Bronchial epithelial cell (primary cell): ENCODE results near the gene WDFY4. TPM values are rescaled to one million over a fixed set of nuclear protein-coding genes. Genes with fewer than 3 reads are reported as not detected.

ENCODE experiments used
- DNase-seq: peaks from one replicate; pipeline ENCODE4 v3.0.0-alpha.2; 2010; ENCODE audit warnings: low read depth
- FAIRE-seq: peaks from 2 replicates; lab custom pipeline; 2011; peaks lifted over from hg19 to GRCh38; lab: Jason Lieb, UNC
- H3K27me3 ChIP-seq: 2 replicates; pipeline ENCODE4 v1.5.1; 2011; ENCODE audit warnings: low read length; ENCODE audit not compliant: control insufficient read depth, insufficient read depth
- H3K36me3 ChIP-seq: 2 replicates; pipeline ENCODE4 v1.5.1; 2011; ENCODE audit warnings: low read length; ENCODE audit not compliant: control insufficient read depth, insufficient read depth
- H3K4me3 ChIP-seq: 2 replicates; pipeline ENCODE4 v1.5.1; 2011; ENCODE audit warnings: mild to moderate bottlenecking, low read depth, low read length, control low read depth
- total RNA-seq: library from RNA; depleted of rRNA; stranded (reverse); fragments of >200 nt; gene quantifications from 2 replicates; pipeline ENCODE4 v1.2.1, GENCODE V29; 2014
- TF ChIP-seq, protein P1 (sequence below): IDR thresholded peaks from 2 replicates; pipeline ENCODE4 v1.5.1; 2011; ENCODE audit warnings: mild to moderate bottlenecking, moderate library complexity, low read length, control low read depth, inconsistent platforms; ENCODE audit not compliant: insufficient read depth, severe bottlenecking

WDFY4 gene
- total RNA-seq, 1 donor from 2014 or later, result under 0.01 TPM

DNA sequence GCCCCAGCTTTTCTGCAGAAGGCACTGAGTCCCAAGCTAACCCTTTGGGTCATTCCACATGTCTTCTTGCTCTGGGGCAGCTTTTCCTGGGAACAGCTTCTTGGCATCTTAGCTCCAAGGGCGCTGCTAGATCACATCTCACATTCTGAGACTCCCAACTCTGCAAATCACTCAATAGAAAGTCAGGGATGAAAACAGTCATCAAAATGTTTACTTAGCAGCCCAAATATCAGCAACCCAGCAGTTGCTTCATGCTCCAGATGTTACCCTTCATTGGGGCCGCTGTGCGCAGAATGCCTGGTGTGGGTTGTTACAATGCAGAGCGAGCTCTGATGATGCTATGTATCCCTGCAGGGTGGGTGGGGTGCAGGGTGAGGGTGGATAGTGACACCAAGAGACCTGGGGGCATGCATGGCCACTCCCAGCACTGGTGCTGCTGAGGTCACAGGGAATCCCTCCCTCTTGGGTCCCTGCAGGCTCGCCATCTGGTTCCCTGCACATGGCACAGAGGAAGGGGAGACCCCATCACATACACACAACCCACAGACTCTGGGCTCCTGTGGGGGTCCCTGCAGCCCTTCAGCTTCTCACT lies 19.0 kb downstream of the WDFY4 start:
- no peaks in the 10 kb centered on the region for H3K36me3 ChIP-seq
- DNase-seq, result no peak
- H3K4me3 ChIP-seq, result no peak overlapping the region
- TF ChIP-seq, protein P1, sequence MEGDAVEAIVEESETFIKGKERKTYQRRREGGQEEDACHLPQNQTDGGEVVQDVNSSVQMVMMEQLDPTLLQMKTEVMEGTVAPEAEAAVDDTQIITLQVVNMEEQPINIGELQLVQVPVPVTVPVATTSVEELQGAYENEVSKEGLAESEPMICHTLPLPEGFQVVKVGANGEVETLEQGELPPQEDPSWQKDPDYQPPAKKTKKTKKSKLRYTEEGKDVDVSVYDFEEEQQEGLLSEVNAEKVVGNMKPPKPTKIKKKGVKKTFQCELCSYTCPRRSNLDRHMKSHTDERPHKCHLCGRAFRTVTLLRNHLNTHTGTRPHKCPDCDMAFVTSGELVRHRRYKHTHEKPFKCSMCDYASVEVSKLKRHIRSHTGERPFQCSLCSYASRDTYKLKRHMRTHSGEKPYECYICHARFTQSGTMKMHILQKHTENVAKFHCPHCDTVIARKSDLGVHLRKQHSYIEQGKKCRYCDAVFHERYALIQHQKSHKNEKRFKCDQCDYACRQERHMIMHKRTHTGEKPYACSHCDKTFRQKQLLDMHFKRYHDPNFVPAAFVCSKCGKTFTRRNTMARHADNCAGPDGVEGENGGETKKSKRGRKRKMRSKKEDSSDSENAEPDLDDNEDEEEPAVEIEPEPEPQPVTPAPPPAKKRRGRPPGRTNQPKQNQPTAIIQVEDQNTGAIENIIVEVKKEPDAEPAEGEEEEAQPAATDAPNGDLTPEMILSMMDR, result no peak
- no peaks in the 10 kb centered on the region for H3K27me3 ChIP-seq
- no peak for FAIRE-seq

DNA sequence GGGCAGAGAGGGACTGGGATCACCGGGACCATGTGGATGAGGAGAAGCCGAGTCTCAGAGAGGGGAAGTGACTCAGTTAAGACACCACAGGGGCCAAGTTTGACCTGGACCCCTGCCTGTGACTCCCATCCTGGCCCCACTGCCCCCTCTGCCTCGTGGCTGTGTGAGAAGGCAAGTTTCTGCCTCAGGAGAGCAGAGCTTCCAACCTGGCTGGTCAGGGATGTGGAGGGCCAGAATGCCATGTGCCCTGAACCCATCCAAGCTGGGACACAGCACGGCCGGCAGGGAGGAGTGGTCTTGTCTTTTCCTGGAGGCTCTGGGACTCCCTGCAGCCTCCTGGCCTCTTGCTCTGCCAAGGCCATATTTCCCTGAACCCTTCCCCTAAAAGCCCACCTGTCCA lies 19.5 kb downstream of the WDFY4 start:
- H3K36me3 ChIP-seq, result no peaks in the 10 kb centered on the region

DNA sequence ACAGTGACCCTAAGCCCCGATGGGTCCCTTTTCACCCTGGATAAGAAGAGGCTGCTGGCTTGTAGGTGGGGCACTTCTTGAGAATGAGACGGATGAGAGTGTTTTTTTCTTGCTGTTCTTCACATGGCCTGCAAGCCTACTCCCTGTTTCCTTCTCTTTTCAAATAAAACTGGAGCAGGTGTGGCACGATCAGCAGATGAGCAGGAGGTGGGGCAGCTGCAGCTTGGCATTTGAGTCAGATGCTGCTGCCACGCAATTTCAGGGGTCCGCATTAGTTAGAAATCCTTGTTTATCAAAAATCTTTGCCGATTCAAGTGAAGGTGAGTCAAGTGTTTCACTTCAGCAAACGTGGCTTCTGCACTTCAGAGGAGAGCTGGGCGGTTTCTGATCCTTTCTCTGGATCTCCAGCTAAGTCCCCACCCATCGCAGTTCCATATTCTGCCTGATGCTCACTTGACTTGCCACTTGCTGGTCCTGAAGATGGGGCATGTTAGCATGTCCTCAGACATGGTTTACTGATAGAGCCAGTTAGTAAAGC lies 20.8 kb downstream of the WDFY4 start:
- Histone ChIP-seq H3K36me3 (no peaks in the 10 kb centered on the region), H3K27me3 (no peaks in the 10 kb centered on the region), H3K4me3 (no peak overlapping the region)
- TF ChIP-seq, protein P1, result no peak
- no peak for FAIRE-seq
- no peak for DNase-seq

More for the DNA sequence above, 19.5 kb downstream of the WDFY4 start:
- FAIRE-seq (no peak), DNase-seq (no peak)
- Histone ChIP-seq H3K4me3 (no peak overlapping the region), H3K27me3 (no peaks in the 10 kb centered on the region)
- TF ChIP-seq, protein P1, result no peak

- FAIRE-seq (no peak), DNase-seq (no peak)
- Histone ChIP-seq H3K27me3 (no peaks in the 10 kb centered on the region), H3K36me3 (no peaks in the 10 kb centered on the region), H3K4me3 (no peak overlapping the region)
- TF ChIP-seq, protein P1, result no peak
Measured at GRCh38 chr10:48707472-48707871, 22.8 kb downstream of the WDFY4 start.

- FAIRE-seq, result no peak
Measured at GRCh38 chr10:48708144-48708543, 23.5 kb downstream of the WDFY4 start.

More at GRCh38 chr10:48708144-48708543, 23.5 kb downstream of the WDFY4 start:
- no peak for DNase-seq
- H3K27me3 ChIP-seq, result no peaks in the 10 kb centered on the region
- no peak overlapping the region for H3K4me3 ChIP-seq
- H3K36me3 ChIP-seq, result no peaks in the 10 kb centered on the region
- TF ChIP-seq, protein P1, result no peak
